HG03103 (cell line): ENCODE results near the gene PIEZO2.

Experiments used
- ATAC-seq: cut with Tn5 transposase; IDR thresholded peaks from one replicate; pipeline ENCODE4 v1.9.1; 2021; ENCODE audit warnings: low read depth; ENCODE audit not compliant: unreplicated experiment

Gene PIEZO2

GRCh38 chr18:11035376-11035775, 114.0 kb downstream of the PIEZO2 start:
- ATAC-seq = no peak

- no peak for ATAC-seq
Observed at GRCh38 chr18:11034884-11035283, 114.5 kb downstream of the PIEZO2 start.

GRCh38 chr18:11033503-11033902, 115.9 kb downstream of the PIEZO2 start:
- ATAC-seq = no peak

- ATAC-seq = no peak
Observed at GRCh38 chr18:11031966-11032365, 117.4 kb downstream of the PIEZO2 start.

- no peak for ATAC-seq
Observed at GRCh38 chr18:11029021-11029420, 120.3 kb downstream of the PIEZO2 start.

GRCh38 chr18:11027862-11028261, 121.5 kb downstream of the PIEZO2 start:
- ATAC-seq = no peak

- ATAC-seq = no peak
Observed at GRCh38 chr18:11025671-11026070, 123.7 kb downstream of the PIEZO2 start.

GRCh38 chr18:11024928-11025669, 124.3 kb downstream of the PIEZO2 start:
- no peak for ATAC-seq

- ATAC-seq = no peak
Observed at GRCh38 chr18:11021477-11021876, 127.9 kb downstream of the PIEZO2 start.

- no peak for ATAC-seq
Observed at GRCh38 chr18:11020877-11021414, 128.4 kb downstream of the PIEZO2 start.

GRCh38 chr18:11020161-11020853, 129.1 kb downstream of the PIEZO2 start:
- no peak for ATAC-seq

GRCh38 chr18:11019295-11020105, 129.9 kb downstream of the PIEZO2 start:
- no peak for ATAC-seq

- no peak for ATAC-seq
Observed at GRCh38 chr18:11009869-11010268, 139.5 kb downstream of the PIEZO2 start.

GRCh38 chr18:11009147-11009546, 140.2 kb downstream of the PIEZO2 start:
- ATAC-seq = no peak

GRCh38 chr18:11008505-11008904, 140.9 kb downstream of the PIEZO2 start:
- no peak for ATAC-seq

GRCh38 chr18:11005528-11005927, 143.8 kb downstream of the PIEZO2 start:
- ATAC-seq = no peak

- ATAC-seq = no peak
Observed at GRCh38 chr18:11004951-11005350, 144.4 kb downstream of the PIEZO2 start.

GRCh38 chr18:11004294-11004693, 145.1 kb downstream of the PIEZO2 start:
- no peak for ATAC-seq

GRCh38 chr18:11002796-11003195, 146.6 kb downstream of the PIEZO2 start:
- ATAC-seq = no peak

- ATAC-seq = no peak
Observed at GRCh38 chr18:11002277-11002676, 147.1 kb downstream of the PIEZO2 start.

GRCh38 chr18:11000071-11000470, 149.3 kb downstream of the PIEZO2 start:
- ATAC-seq = no peak
